ENCODE results near the gene HLA-A.

Gene HLA-A

DNA sequence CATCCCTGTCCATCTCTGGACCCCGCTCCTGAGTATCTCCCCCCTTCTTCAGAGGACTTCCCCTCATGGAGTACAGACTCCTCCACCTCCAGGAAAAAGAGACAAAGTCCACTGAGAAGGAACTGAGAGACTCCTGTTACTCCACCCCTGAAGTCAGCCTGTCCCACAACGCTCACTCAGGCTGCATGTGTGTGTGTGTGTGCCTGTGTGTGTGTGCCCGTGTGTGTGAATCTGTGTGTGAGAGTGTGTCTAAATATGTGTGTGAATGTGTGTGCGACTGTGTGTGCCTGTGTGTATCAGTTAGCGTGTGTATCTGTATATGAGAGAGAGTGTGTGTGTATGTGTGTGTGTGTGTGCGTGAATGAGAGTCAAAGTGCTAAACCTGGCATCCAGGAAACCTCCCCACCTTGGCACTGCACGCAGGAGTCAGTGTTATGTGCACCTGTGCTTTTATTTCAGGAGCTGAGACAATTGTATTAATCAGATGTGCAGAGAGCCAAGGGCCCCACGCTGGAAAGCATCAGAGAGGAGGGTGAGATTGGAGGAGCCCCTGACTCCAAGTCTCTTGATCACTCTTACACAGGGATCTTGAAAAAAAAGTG is 39.0 kb downstream of the HLA-A start:
- no peak overlapping the region for H3K27ac ChIP-seq
- TF ChIP-seq, protein P1, sequence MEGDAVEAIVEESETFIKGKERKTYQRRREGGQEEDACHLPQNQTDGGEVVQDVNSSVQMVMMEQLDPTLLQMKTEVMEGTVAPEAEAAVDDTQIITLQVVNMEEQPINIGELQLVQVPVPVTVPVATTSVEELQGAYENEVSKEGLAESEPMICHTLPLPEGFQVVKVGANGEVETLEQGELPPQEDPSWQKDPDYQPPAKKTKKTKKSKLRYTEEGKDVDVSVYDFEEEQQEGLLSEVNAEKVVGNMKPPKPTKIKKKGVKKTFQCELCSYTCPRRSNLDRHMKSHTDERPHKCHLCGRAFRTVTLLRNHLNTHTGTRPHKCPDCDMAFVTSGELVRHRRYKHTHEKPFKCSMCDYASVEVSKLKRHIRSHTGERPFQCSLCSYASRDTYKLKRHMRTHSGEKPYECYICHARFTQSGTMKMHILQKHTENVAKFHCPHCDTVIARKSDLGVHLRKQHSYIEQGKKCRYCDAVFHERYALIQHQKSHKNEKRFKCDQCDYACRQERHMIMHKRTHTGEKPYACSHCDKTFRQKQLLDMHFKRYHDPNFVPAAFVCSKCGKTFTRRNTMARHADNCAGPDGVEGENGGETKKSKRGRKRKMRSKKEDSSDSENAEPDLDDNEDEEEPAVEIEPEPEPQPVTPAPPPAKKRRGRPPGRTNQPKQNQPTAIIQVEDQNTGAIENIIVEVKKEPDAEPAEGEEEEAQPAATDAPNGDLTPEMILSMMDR (IDR thresholded peaks at IDR 0.05) = no peak
- H2AFZ ChIP-seq = no peak overlapping the region
- H3K4me1 ChIP-seq = no peaks in the 10 kb centered on the region
- no peaks in the 10 kb centered on the region for H3K79me2 ChIP-seq
- H3K4me2 ChIP-seq (ENCODE audit: low read length) = no peak overlapping the region
- H3K36me3 ChIP-seq (ENCODE audit: control insufficient read depth, insufficient read depth, low read length) = no peaks in the 10 kb centered on the region
- no peak overlapping the region for H3K4me3 ChIP-seq (ENCODE audit: low read depth, low read length)
- H3K9me3 ChIP-seq (ENCODE audit: control insufficient read depth, low read length) = no peaks in the 10 kb centered on the region
- no peak overlapping the region for H3K9ac ChIP-seq
- H3K27me3 ChIP-seq (ENCODE audit: control insufficient read depth, insufficient read depth, low read length) = no peaks in the 10 kb centered on the region

DNA sequence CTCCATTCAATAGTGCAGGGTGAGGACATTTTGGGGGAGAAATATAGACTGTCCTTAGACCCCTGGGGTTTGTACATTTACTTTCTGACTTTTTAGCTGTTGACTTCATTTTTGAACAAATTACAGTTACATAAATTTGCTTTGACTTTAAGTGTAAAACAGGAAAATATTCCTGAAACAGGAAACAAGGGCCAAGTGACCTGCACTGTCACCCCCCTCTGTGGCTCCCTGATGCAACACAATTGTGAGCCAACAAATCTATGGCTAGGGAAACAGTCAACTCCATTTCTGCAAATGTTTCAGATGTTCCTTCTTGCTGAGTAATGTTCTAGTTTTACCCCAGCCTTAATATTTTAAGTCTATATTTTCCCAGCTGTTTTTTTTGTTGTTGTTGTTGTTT is 39.8 kb downstream of the HLA-A start:
- Histone ChIP-seq H3K9me3 (ENCODE audit: control insufficient read depth, low read length) (no peaks in the 10 kb centered on the region), H3K9ac (no peak overlapping the region), H3K4me3 (ENCODE audit: low read depth, low read length) (no peak overlapping the region), H3K27me3 (ENCODE audit: control insufficient read depth, insufficient read depth, low read length) (no peaks in the 10 kb centered on the region), H3K27ac (no peak overlapping the region), H2AFZ (no peak overlapping the region), H3K4me2 (ENCODE audit: low read length) (no peak overlapping the region), H3K36me3 (ENCODE audit: control insufficient read depth, insufficient read depth, low read length) (no peaks in the 10 kb centered on the region), H3K79me2 (no peaks in the 10 kb centered on the region), H3K4me1 (no peaks in the 10 kb centered on the region)
- TF ChIP-seq, protein P1 (IDR thresholded peaks at IDR 0.05) = no peak

DNA sequence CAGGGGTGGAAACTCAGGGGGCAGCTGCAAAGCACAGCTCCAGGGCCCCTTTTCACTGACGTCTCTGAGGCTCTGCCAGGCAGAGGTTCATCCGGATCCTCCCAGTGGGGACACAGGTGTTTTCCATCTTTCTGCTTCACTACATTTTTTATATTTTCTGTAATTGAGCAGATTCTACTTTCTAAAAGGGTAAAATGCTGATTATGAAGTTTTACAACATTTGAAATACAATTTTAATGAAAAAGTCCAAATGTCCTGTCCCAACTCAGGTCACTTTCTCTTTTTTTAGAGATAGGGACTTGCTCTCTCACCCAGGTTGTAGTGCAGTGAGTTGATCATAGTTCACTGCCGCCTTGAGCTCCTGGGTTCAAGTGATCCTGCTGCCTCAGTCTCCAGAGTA is 41.9 kb downstream of the HLA-A start:
- no peak overlapping the region for H3K9ac ChIP-seq
- TF ChIP-seq, protein P1 (IDR thresholded peaks at IDR 0.05) = no peak
- no peaks in the 10 kb centered on the region for H3K9me3 ChIP-seq (ENCODE audit: control insufficient read depth, low read length)
- H3K4me3 ChIP-seq (ENCODE audit: low read depth, low read length) = no peak overlapping the region
- H3K27ac ChIP-seq = no peak overlapping the region
- H3K4me2 ChIP-seq (ENCODE audit: low read length) = no peak overlapping the region
- no peak overlapping the region for H2AFZ ChIP-seq
- no peaks in the 10 kb centered on the region for H3K36me3 ChIP-seq (ENCODE audit: control insufficient read depth, insufficient read depth, low read length)
- H3K4me1 ChIP-seq = no peaks in the 10 kb centered on the region
- H3K27me3 ChIP-seq (ENCODE audit: control insufficient read depth, insufficient read depth, low read length) = no peaks in the 10 kb centered on the region
- H3K79me2 ChIP-seq = no peaks in the 10 kb centered on the region

DNA sequence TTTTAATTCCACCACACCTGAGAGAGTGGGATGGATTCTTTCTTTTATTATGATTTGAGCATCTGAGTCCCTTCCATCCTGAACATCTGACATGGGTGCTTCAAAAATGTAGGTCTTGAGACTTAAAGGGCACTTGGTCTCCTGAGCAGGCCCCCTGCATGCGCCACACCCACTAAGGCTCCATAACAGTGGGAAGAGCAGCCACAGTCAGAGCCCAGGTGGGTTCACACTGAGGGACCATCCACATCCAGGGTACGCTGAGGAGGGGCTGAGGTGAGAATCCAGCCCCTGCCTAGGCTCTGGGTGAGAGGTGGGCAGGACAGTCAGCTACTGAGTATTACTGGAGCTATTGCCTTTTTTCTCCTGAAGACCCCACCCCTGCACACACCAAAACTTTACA is 42.7 kb downstream of the HLA-A start:
- TF ChIP-seq, protein P1 (IDR thresholded peaks at IDR 0.05) = no peak
- H2AFZ ChIP-seq = no peak overlapping the region

DNA sequence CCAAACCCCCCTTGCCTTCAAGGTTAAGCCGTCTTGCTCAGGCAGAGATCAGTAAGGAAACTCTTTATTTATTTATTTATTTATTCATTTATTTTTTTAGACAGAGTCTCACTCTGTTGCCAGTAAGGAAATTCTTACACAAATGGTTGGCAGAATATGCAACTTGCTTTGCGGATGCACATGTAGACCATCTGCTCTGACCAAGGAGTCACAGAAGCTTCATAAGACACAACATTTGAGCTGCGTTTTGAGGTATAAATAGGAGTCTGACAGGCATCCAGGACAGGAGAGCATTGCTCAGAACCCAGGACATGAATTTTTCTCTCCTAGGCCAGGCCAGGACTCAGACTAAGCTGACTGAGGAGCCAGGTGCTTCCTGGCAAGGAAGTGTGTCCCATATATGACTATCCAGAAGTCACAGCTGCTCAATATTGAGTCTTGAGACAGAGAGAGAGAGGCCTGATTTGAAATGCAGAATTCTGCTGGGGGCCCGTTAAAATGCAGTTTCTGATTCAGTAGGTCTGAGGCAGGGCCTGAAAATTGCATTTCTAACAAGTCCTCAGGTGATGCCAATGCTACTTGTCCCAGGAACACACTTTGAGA is 43.9 kb downstream of the HLA-A start:
- H3K4me2 ChIP-seq (ENCODE audit: low read length) = no peak overlapping the region
- no peak overlapping the region for H3K4me3 ChIP-seq (ENCODE audit: low read depth, low read length)
- H3K79me2 ChIP-seq = peaks cover 3% of the 10 kb centered on the region
- H3K36me3 ChIP-seq (ENCODE audit: control insufficient read depth, insufficient read depth, low read length) = no peaks in the 10 kb centered on the region
- no peaks in the 10 kb centered on the region for H3K9me3 ChIP-seq (ENCODE audit: control insufficient read depth, low read length)
- H3K27me3 ChIP-seq (ENCODE audit: control insufficient read depth, insufficient read depth, low read length) = no peaks in the 10 kb centered on the region
- H3K9ac ChIP-seq = no peak overlapping the region
- no peaks in the 10 kb centered on the region for H3K4me1 ChIP-seq
- no peak overlapping the region for H2AFZ ChIP-seq
- no peak overlapping the region for H3K27ac ChIP-seq
- TF ChIP-seq, protein P1 (IDR thresholded peaks at IDR 0.05) = no peak

More for the DNA sequence above, 42.7 kb downstream of the HLA-A start:
- Histone ChIP-seq H3K4me1 (no peaks in the 10 kb centered on the region), H3K4me2 (ENCODE audit: low read length) (no peak overlapping the region), H3K27ac (no peak overlapping the region), H3K79me2 (peaks cover 3% of the 10 kb centered on the region), H3K9ac (no peak overlapping the region), H3K27me3 (ENCODE audit: control insufficient read depth, insufficient read depth, low read length) (no peaks in the 10 kb centered on the region), H3K9me3 (ENCODE audit: control insufficient read depth, low read length) (no peaks in the 10 kb centered on the region), H3K36me3 (ENCODE audit: control insufficient read depth, insufficient read depth, low read length) (no peaks in the 10 kb centered on the region), H3K4me3 (ENCODE audit: low read depth, low read length) (no peak overlapping the region)
